HCT116 (cell line): ENCODE results near the gene LRRC4C. TPM values are rescaled to one million over a fixed set of nuclear protein-coding genes. Genes with fewer than 3 reads are reported as not detected.

Experiments used
- ATAC-seq: fragments of 200-7000 bp; cut with Tn5 transposase; 2 replicates; pipeline ENCODE4 v1.9.1; 2020; ENCODE audit warnings: mild to moderate bottlenecking, moderate library complexity
- BruUV-seq: library from RNA; stranded (reverse); fragments of 400-500 nt; replicated peaks from 2 replicates; lab custom pipeline; 2021; lab: Mats Ljungman, UMichigan
- CTCF ChIA-PET: fragments of 300-600 bp; sonication (Branson Sonifier 250); formaldehyde crosslinking; loops from one replicate; lab custom pipeline; 2021; ENCODE audit warnings: antibody characterized with exemption; lab: Charles Lee
- POLR2A ChIA-PET: fragments of 300-600, 350-600 bp; sonication (Branson Sonifier 250); formaldehyde crosslinking; loops from one replicate; lab custom pipeline; 2021; ENCODE audit warnings: antibody characterized with exemption; lab: Charles Lee
- RAD21 ChIA-PET, 2 experiments: fragments of 300-600 bp; sonication (Branson Sonifier 250); formaldehyde crosslinking; loops; one replicate each; lab custom pipeline; 2023; ENCODE audit warnings: low total read pairs in 2 of 2; ENCODE audit not compliant: uncharacterized antibody in 2 of 2, unreplicated experiment in 2 of 2, low non-redundant PET in 1 of 2; lab: Charles Lee
- DNase-seq: peaks from one replicate; pipeline ENCODE4 v3.0.0-alpha.2; 2010; ENCODE audit warnings: low read depth, low spot score
- H2AFZ ChIP-seq: fragments of 200-600 bp; shearing (Covaris generic), sonication (generic); 2 replicates; pipeline ENCODE4 v1.6.1; 2017; ENCODE audit warnings: low read depth, mixed run types, mixed read lengths, antibody characterized with exemption, low read length; ENCODE audit not compliant: poor library complexity, severe bottlenecking
- H3K27ac ChIP-seq: 2 replicates; pipeline ENCODE4 v1.5.1; 2012; ENCODE audit warnings: low read depth, low read length
- H3K27me3 ChIP-seq: fragments of 200-600 bp; sonication (generic); 2 replicates; pipeline ENCODE4 v1.6.1; 2016; ENCODE audit warnings: mixed run types, low read length, mixed read lengths; ENCODE audit not compliant: insufficient read depth
- H3K36me3 ChIP-seq, 2 experiments: fragments of 200-500 bp in 1 of 2; fragments of 200-600 bp in 1 of 2; sonication (Bioruptor generic) in 1 of 2; sonication (generic) in 1 of 2; 2 replicates each; pipeline versions ENCODE4 v1.5.1 to v1.6.1; 2014 to 2016; ENCODE audit warnings: low read length in 2 of 2, inconsistent platforms in 1 of 2, mixed read lengths in 1 of 2, mixed run types in 1 of 2; ENCODE audit not compliant: insufficient read depth in 2 of 2, control insufficient read depth in 1 of 2
- H3K4me1 ChIP-seq, 2 experiments: fragments of 200-600 bp in 1 of 2; sonication (generic) in 1 of 2; 2 replicates each; pipeline versions ENCODE4 v1.5.1 to v1.6.1; 2012 to 2017; ENCODE audit warnings: low read length in 2 of 2, inconsistent platforms in 1 of 2, mild to moderate bottlenecking in 1 of 2, mixed read lengths in 1 of 2, mixed run types in 1 of 2, moderate library complexity in 1 of 2; ENCODE audit not compliant: insufficient read depth in 2 of 2, control insufficient read depth in 1 of 2
- H3K4me2 ChIP-seq: fragments of 200-600 bp; sonication (generic); 2 replicates; pipeline ENCODE4 v1.6.1; 2017; ENCODE audit warnings: mixed run types, low read length, mixed read lengths
- H3K4me3 ChIP-seq, 2 experiments: fragments of 200-600 bp in 1 of 2; sonication (generic) in 1 of 2; replicated peaks in 1 of 2; 2 replicates each; pipeline ENCODE4 v1.5.1; 2011 to 2016; ENCODE audit warnings: low read length in 2 of 2, control low read depth in 1 of 2, low read depth in 1 of 2, mild to moderate bottlenecking in 1 of 2, mixed read lengths in 1 of 2, mixed run types in 1 of 2
- H3K79me2 ChIP-seq: fragments of 200-600 bp; sonication (generic); 2 replicates; pipeline ENCODE4 v1.6.1; 2017; ENCODE audit warnings: mild to moderate bottlenecking, mixed run types, low read length, moderate library complexity, mixed read lengths; ENCODE audit not compliant: insufficient read depth
- H3K9ac ChIP-seq: fragments of 200-600 bp; sonication (generic); 2 replicates; pipeline ENCODE4 v1.6.1; 2016; ENCODE audit warnings: low read length, mixed read lengths
- H3K9me2 ChIP-seq: fragments of 200-600 bp; sonication (generic), shearing (Covaris generic); 2 replicates; pipeline ENCODE4 v1.6.1; 2017; ENCODE audit warnings: mixed run types, mild to moderate bottlenecking, moderate library complexity; ENCODE audit not compliant: insufficient read depth
- H3K9me3 ChIP-seq, 2 experiments: fragments of 200-500 bp in 1 of 2; fragments of 200-600 bp in 1 of 2; sonication (Bioruptor generic) in 1 of 2; sonication (generic) in 1 of 2; 2 replicates each; pipeline ENCODE4 v1.6.1; 2014 to 2017; ENCODE audit warnings: low read length in 2 of 2, mixed read lengths in 2 of 2, inconsistent platforms in 1 of 2, low read depth in 1 of 2, mild to moderate bottlenecking in 1 of 2, mixed run types in 1 of 2, moderate library complexity in 1 of 2; ENCODE audit not compliant: control insufficient read depth in 1 of 2, insufficient read depth in 1 of 2
- H4K20me1 ChIP-seq: fragments of 200-600 bp; sonication (generic), shearing (Covaris generic); 2 replicates; pipeline ENCODE4 v1.6.1; 2017; ENCODE audit warnings: mixed run types, mild to moderate bottlenecking, moderate library complexity; ENCODE audit not compliant: insufficient read depth
- ATF3 ChIP-seq: IDR thresholded peaks from 2 replicates; pipeline ENCODE4 v1.6.1; 2012
- EGR1 ChIP-seq: IDR thresholded peaks from 2 replicates; pipeline ENCODE4 v1.6.1; 2012; ENCODE audit warnings: low read depth
- POLR2A ChIP-seq: IDR thresholded peaks from 2 replicates; pipeline ENCODE4 v1.7.0; 2011; ENCODE audit warnings: borderline replicate concordance; ENCODE audit not compliant: insufficient read depth, insufficient read length; ENCODE audit errors: extremely low read depth
- POLR2AphosphoS5 ChIP-seq: IDR thresholded peaks from 2 replicates; pipeline ENCODE4 v1.6.1; 2011; ENCODE audit warnings: mild to moderate bottlenecking, low read depth, low read length, moderate library complexity
- RAD21 ChIP-seq: IDR thresholded peaks from 2 replicates; pipeline ENCODE4 v1.6.1; 2012; ENCODE audit warnings: low read depth, mild to moderate bottlenecking
- REST ChIP-seq: IDR thresholded peaks from 2 replicates; pipeline ENCODE4 v1.6.1; 2012; ENCODE audit warnings: low read depth
- SIN3A ChIP-seq: IDR thresholded peaks from 2 replicates; pipeline ENCODE4 v1.6.1; 2012; ENCODE audit warnings: low read depth
- SP1 ChIP-seq: IDR thresholded peaks from 2 replicates; pipeline ENCODE4 v1.6.1; 2012; ENCODE audit warnings: low read depth
- YY1 ChIP-seq: IDR thresholded peaks from 2 replicates; pipeline ENCODE4 v1.6.1; 2011; ENCODE audit warnings: low read length, low read depth, moderate library complexity, mild to moderate bottlenecking; ENCODE audit not compliant: insufficient replicate concordance; ENCODE audit errors: extremely low read depth
- ZFX ChIP-seq: fragments of 450-650 bp; IDR thresholded peaks from 2 replicates; pipeline ENCODE4 v1.6.1; 2017
- intact Hi-C: fragments of 100-400 bp; cut with micrococcal nuclease; formaldehyde crosslinking; loops from 2 replicates; pipeline ENCODE4 v1.10.0; 2022
- total RNA-seq: library from RNA; stranded (reverse); gene quantifications from one replicate; pipeline ENCODE4 v1.2.1, GENCODE V29; 2021; ENCODE audit not compliant: unreplicated experiment

The LRRC4C gene
- total RNA-seq, 1 experiment from 2014 or later: not detected

- no peak for TF ChIP-seq POLR2AphosphoS5
Measured at GRCh38 chr11:40746282-40746681, 713.2 kb downstream of the LRRC4C start (continued).

DNA sequence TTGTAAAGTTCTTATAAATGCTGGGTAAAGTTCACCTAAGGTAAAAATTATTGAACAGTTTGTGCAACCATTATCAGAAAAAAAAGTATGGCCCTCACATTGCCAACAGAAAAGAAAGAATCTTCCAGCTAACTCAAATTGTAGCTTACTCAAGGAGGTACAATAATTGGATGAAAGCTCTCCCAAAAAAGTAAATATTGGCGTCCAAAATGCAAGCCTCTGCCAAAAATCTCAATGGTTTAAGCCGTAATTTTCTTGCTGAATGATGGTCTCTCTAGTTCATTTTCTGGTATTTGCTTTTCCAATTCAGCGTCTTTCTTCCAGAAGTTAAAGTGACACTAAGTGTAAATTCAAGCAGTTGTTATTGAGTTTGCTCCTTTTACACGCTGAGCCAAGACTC lies 727.3 kb downstream of the LRRC4C start:
- intact Hi-C loops: no loop called here

More for the DNA sequence above, 727.3 kb downstream of the LRRC4C start:
- no peaks in the 10 kb centered on the region for H3K9me2 ChIP-seq
- peaks cover 4 to 9% of the 10 kb centered on the region in 2 experiments; a peak in 2 of 4 replicates for H3K9me3 ChIP-seq
- H2AFZ ChIP-seq: no peak overlapping the region
- TF ChIP-seq EGR1 (no peak), POLR2A (no peak), ZFX (no peak), REST (no peak), YY1 (no peak), ATF3 (no peak), SP1 (no peak), SIN3A (no peak), RAD21 (no peak)
- H3K79me2 ChIP-seq: no peaks in the 10 kb centered on the region
- no peak for ATAC-seq
- H4K20me1 ChIP-seq: no peaks in the 10 kb centered on the region
- CTCF ChIA-PET: no interaction called here
- DNase-seq: no peak
- no peaks in the 10 kb centered on the region for H3K4me1 ChIP-seq
- RAD21 ChIA-PET: no interaction called here
- H3K27me3 ChIP-seq: no peaks in the 10 kb centered on the region
- no TSS peak for BruUV-seq
- no peak overlapping the region for H3K4me3 ChIP-seq
- no peak overlapping the region for H3K4me2 ChIP-seq
- no peak overlapping the region for H3K27ac ChIP-seq
- H3K36me3 ChIP-seq: no peaks in the 10 kb centered on the region
- POLR2A ChIA-PET: no interaction called here
- H3K9ac ChIP-seq: no peak overlapping the region
